ENCODE measurements around the gene NEURL3. TPM values are rescaled to one million over a fixed set of nuclear protein-coding genes. Genes with fewer than 3 reads are reported as not detected.

Gene NEURL3
- total and polyA plus RNA-seq, 9 of the 15 experiments (the other 6 are each of a cell fraction or from before 2014, with no cell fraction given) = not detected

GRCh38 chr2:96534141-96534540 is 29.0 kb upstream of the NEURL3 start (continued):
- TF ChIP-seq ETV6 (IDR thresholded peaks at IDR 0.05; ENCODE audit: borderline replicate concordance in 1 of 2, low read depth in 2 of 2, low read length in 1 of 2) (no peak), ETV6 (CRISPR knock-in tag; IDR thresholded peaks at IDR 0.05; ENCODE audit: borderline replicate concordance) (no peak), MBD1 (CRISPR knock-in tag; IDR thresholded peaks at IDR 0.05) (no peak), FIP1L1 (IDR thresholded peaks at IDR 0.05; ENCODE audit: low read depth, low read length, poor library complexity, severe bottlenecking) (no peak), KLF1 (tag; IDR thresholded peaks at IDR 0.05) (no peak)

GRCh38 chr2:96533292-96534073 is 28.3 kb upstream of the NEURL3 start:
- intact Hi-C loops (cut with micrococcal nuclease) (no loop called here), in situ Hi-C loops (cut with MboI) (no loop called here)
- H3K79me2 ChIP-seq (ENCODE audit: control insufficient read depth, insufficient read depth, low read length) = no peaks in the 10 kb centered on the region; the same call in 2 of the 3 replicates
- no TSS peak for BruUV-seq (replicated peaks)
- FAIRE-seq = peak; percentile 11
- no peak overlapping the region for H3K27ac ChIP-seq (ENCODE audit: extremely low read depth, low read depth, low read length)
- H3K4me2 ChIP-seq (ENCODE audit: insufficient read depth, low read length) = no peak overlapping the region
- no peak overlapping the region for H3K9ac ChIP-seq (ENCODE audit: insufficient read depth in 1 of 2, low read depth in 2 of 2, low read length in 2 of 2)
- peaks cover 13 to 34% of the 10 kb centered on the region in 2 experiments for H3K4me1 ChIP-seq (replicated peaks in 1 of 2; ENCODE audit: control insufficient read depth in 2 of 2, insufficient read depth in 2 of 2, low read length in 2 of 2)
- DNase-seq (ENCODE audit: extremely low read depth in 1 of 4, low spot score in 3 of 4) = no peak
- 0 out of 2 replicates have a peak overlapping the region, but pooled peaks have one; percentile 7 for H2AFZ ChIP-seq (ENCODE audit: low read depth, low read length)
- ChIA-PET CTCF (ENCODE audit: low intra/inter-chr PET ratio) (no interaction called here), POLR2A (interaction anchor here (0.7 kb wide), 1 partner anchor 14 kb away, joined by 5 read pairs; no protein-coding TSS in a partner anchor)
- no peaks in the 10 kb centered on the region for H3K9me3 ChIP-seq (replicated peaks; ENCODE audit: control insufficient read depth, insufficient read depth, low read depth, low read length)
- no peaks in the 10 kb centered on the region for H3K36me3 ChIP-seq (ENCODE audit: control insufficient read depth, insufficient read depth, low read length)
- no peak for ATAC-seq
- peaks cover 4% of the 10 kb centered on the region for H3K9me1 ChIP-seq (ENCODE audit: control insufficient read depth, insufficient read depth, low read length)
- H4K20me1 ChIP-seq (replicated peaks; ENCODE audit: control insufficient read depth, insufficient read depth, low read length) = peaks cover 8% of the 10 kb centered on the region
- 32% methylated on average over 8 of the region's 8 CpGs for WGBS (ENCODE audit: insufficient coverage, low coverage, missing lambda C conversion rate)
- peaks cover 0 to 14% of the 10 kb centered on the region in 2 experiments; a peak in 2 of 5 replicates for H3K27me3 ChIP-seq (ENCODE audit: control insufficient read depth in 2 of 2, insufficient read depth in 2 of 2, low read length in 2 of 2)
- no peak overlapping the region for H3K4me3 ChIP-seq
- TF ChIP-seq HBP1 (CRISPR knock-in tag; IDR thresholded peaks at IDR 0.05) (no peak), PRPF4 (IDR thresholded peaks at IDR 0.05; ENCODE audit: insufficient read depth, low read depth, low read length, poor library complexity, severe bottlenecking) (no peak), U2AF1 (optimal IDR thresholded peaks at IDR 0.05; ENCODE audit: low read depth, low read length) (no peak), ARID3A (IDR thresholded peaks at IDR 0.05; ENCODE audit: borderline replicate concordance, low read depth, low read length) (no peak), SNIP1 (IDR thresholded peaks at IDR 0.05; ENCODE audit: low read depth) (no peak), HDAC2 (IDR thresholded peaks at IDR 0.05) (peak; percentile 88), CREBBP (IDR thresholded peaks at IDR 0.05; ENCODE audit: low read depth, low read length) (no peak), NR2C1 (IDR thresholded peaks at IDR 0.05) (no peak), NR2C1 (tag; IDR thresholded peaks at IDR 0.05) (no peak), ADNP (tag; IDR thresholded peaks at IDR 0.05) (0 out of 2 replicates have a peak, but pooled peaks have one; percentile 52), BCOR (IDR thresholded peaks at IDR 0.05) (peak; percentile 95), ZNF174 (CRISPR knock-in tag; IDR thresholded peaks at IDR 0.05) (no peak)

Data from K562 (cell line).